ENCODE results near the gene UBAP2.
A peak's percentile ranks its signal among the peaks of the same experiment; 100 is the strongest.

The UBAP2 gene, protein sequence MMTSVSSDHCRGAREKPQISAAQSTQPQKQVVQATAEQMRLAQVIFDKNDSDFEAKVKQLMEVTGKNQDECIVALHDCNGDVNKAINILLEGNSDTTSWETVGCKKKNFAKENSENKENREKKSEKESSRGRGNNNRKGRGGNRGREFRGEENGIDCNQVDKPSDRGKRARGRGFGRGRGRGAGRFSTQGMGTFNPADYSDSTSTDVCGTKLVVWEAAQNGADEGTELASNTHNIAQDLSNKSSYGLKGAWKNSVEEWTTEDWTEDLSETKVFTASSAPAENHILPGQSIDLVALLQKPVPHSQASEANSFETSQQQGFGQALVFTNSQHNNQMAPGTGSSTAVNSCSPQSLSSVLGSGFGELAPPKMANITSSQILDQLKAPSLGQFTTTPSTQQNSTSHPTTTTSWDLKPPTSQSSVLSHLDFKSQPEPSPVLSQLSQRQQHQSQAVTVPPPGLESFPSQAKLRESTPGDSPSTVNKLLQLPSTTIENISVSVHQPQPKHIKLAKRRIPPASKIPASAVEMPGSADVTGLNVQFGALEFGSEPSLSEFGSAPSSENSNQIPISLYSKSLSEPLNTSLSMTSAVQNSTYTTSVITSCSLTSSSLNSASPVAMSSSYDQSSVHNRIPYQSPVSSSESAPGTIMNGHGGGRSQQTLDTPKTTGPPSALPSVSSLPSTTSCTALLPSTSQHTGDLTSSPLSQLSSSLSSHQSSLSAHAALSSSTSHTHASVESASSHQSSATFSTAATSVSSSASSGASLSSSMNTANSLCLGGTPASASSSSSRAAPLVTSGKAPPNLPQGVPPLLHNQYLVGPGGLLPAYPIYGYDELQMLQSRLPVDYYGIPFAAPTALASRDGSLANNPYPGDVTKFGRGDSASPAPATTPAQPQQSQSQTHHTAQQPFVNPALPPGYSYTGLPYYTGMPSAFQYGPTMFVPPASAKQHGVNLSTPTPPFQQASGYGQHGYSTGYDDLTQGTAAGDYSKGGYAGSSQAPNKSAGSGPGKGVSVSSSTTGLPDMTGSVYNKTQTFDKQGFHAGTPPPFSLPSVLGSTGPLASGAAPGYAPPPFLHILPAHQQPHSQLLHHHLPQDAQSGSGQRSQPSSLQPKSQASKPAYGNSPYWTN

DNA sequence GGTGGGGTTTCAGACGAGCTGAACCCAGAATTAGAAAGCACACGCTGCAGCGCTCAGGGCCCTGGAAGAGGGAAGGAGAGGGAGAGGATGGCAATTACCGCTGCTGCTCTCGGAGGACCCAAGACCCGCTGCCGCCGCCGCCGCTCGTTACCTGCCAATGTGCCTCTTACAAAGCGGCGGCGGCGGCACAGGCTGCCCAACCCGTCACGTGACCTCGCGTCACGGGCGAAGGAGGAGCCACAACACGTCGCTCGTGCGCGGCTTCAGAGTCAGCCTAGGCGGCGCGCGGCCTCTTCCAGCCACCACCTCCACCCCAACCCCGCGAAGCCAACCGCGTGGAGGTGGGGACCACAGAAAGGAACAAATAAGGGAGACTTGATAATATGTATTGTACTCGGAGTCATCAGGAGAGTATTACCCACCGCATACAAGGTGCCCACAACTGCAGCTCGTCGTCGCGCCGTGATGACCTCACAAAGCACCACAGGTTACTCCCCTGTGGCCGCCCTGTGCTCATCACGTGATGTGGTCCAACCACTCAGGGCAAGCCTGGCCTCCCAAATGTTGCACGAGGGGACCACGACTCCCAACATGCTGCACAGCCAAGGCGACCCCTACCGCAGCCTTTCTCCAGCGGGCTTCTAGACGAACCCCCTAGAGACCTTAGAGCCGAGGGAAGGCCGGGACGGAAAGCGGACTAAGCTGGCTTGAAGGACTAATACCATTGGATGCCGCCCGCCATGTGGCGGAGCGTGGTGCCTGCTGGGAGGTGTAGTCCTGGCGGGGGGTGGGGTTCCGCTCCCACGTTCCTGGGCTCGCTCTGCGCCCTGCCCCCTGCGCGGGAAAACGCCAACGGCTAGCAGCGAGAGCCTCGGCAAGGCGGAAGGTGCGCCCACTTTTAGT lies at the start of gene UBAP2:
TSS of gene UBAP2 (minus strand) at position 161 of the 903 bp plus-strand sequence. CDS start 31,739 bp downstream, outside the sequence.
- DNase-seq = peak; percentile 95

DNA sequence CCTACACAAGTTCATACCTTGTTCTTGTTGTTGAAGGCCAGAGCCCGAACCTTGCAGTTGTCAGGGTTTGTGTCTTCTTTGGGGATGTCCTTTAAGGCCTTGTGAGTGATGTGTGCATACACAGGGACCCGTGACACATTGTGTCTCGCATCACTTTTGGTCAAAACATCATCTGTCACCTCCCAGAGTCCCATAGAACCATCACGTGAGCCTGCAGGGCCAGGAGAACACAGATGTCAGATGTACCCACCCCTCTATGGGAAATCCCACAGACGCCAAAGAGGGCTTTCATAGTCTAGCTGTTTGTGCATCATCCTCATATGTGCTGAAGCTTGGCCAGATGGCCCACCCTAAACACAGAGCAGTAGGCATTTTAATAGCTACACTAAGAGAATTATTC lies 49.6 kb upstream of the UBAP2 start:
- DNase-seq = no peak

DNA sequence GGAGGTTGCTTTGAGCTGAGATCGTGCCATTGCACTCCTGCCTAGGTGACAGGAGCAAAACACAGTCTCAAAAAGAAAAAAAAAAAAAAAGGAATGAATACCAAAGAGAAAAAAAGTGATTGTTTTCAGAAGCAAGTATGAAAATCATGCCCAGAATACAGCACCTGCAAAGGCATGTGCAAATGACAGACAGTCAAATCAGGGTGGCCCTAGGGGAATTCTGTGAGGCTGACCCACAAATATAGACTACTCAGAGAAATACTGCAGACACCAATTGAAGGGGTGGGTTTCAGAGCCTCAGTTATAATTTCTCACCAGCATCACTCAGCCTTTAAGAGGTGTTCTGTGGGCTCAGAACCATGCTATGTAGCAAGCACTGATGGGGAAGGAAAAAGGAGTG lies 49.2 kb upstream of the UBAP2 start:
- no peak for DNase-seq

DNA sequence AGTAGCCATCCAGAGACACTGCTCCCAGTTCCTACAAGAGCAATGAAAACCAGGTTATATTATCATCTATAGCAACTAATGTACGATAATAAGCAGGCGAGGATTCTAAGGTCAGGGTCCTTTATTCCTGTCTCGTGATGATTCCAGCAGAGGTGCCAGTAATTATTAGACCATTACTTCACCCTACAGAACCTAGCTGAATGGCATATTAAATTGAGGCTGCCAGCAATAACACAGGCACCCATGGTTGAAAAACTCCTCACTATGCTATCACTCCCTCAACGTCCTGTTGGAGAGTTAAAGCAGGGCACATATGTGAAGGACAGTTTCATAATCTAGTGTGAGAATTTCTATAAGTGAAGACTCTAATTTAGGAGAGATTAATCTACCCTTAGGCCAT lies 48.1 kb upstream of the UBAP2 start:
- no peak for DNase-seq

DNA sequence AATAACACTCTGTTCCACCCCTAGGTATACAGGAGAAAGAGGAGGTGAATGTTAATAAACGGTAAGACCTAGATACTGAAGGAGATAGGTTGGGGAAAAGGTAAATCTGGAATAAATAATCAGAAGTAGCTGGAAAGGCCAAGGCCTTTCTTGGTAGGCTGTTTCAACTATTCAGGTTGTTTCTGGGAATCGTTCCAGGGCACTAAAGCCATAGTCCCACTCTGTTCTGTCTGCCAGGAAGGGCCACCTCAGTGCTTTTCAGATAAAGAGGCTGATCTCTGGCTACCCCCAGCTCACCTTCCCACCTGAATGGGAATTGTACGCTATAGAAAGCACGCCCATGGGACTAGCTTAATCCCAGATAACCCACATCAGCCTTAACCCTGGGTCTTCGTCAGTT lies 44.9 kb upstream of the UBAP2 start:
- DNase-seq = no peak

DNA sequence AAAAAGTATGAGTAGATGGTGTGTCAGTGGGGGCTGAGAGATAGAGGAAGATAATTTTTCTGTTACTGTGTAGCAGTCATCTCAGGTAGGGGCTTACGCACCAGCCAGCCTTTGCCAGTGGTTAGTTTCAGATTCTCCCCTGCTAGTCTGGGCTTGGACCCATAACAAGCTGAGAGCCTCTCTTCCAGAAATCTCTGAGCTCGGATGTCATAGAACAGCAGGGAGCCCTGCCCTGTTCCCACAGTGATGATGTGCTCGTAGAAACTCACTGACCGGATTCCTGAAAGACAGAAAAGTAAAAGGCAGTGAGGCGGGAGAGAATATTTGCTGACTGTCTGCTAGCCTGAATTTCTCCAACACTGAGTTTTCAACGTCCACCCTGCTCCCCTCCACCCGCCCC lies 40.6 kb upstream of the UBAP2 start:
- no peak for DNase-seq

DNA sequence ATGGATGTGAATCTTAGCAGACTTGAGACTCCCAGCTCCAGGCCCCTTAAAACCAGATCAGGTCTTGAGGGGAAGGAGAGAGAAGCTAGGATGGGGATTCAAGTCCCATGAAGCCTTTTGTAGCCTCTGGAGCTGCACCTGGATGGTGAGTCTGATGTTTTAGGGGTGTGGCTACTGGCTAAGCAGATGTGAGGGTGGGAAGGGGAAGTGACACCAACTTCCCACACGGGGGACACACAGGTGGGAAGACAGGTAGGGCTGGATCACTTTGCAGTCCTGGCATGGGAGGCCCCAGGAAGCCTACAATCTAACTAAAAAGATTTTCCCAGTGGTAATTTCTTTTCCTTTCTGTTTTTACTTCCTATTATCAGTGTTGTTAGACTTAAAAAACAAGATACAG lies 38.7 kb upstream of the UBAP2 start:
- DNase-seq = no peak

DNA sequence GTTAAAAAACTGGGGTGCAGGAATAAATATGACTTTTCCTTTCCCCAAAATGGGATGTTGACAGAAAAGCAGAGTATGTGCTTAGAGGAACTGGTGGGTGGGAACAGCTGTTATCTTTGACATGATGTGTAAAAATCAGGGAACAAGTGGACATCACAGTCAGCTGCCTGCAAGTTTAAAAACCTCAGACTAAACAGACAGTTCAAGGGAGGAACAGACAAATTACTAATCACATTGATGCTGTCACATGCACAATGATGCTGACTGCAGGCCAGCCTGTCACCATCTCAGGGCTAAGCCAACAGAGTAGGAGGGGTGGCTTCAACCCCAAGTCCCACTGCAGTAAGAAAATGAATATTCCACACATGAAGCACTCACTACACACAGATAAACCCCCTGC lies 38.2 kb upstream of the UBAP2 start:
- no peak for DNase-seq

DNA sequence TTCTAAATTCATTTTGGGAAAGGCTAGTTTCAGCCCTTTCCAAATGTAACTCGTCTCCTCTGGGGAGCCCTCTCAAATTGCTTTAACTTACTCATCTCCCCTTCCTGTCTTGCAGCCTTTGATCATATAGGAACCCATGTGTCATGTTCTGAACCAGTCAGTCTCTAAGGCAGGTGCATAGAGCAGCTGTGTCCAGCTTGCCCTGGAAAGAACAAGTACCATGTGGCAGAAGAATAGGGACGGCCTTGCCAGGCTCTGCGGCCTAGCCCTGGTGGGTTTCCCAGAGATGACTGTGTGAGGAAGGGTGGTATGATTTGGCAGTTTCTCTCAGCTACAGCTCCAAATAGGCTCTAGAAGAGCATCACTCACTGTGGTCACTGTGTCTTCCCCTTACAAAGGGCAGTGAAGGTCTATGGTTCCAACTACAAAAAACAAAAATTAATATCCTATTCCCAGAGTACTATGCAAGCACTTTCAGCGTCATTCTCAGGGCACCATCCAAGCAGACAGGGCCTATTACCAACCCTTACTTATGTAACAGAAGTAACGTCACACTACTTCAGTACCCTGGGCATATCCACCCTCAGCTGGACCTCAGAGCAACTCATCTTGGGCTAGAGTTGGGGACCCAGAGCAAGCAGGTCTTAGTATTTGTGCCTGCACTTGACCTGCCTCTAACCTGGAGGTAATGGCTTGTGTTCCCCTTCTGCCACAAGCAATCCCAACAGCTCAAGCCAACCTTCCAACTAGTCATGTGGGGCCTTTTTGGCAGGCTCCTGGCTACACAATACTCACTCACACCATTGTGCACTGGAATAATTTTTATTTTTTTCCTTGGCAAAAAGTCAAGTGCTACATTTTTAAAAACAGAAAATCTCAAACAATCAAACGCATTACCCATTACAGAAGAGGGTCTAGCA lies 37.2 kb upstream of the UBAP2 start:
- DNase-seq = no peak

DNA sequence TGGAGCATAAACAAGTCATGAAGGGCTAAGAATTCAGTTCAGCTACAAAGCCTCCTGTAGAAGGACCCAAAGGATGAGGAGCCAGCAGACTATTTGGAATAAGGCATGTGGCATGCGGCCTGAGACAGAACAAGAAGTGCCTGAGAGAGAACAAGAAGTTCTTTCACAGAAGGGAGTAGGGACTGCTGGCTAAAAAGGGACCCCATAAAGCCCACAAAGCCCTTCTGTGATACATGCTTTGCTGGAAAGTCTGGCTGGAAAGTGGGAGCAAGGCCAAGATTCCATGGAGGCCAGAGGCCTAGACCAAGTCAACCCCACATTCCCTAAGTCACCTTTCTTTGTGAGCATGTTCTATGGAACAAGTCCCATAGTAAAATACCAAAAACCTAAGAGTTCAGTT lies 35.9 kb upstream of the UBAP2 start:
- no peak for DNase-seq

DNA sequence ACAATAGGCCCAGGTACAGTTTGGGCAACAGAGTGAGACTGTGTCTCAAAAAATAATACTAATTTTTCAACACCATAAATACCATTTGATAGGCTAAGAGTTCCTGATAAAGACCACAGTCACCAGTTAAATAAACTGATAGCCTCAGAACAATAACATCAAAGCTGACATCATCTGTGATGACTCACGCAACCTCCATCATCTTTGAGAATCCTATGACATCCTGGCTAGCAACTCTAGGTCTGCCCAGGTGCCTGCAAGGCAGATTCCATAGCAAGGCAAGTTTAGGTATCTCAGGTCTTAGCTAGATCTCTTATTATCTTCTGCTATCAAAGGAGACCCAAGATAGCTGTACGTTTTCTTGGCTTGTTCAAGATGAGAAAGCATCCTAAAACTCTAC lies 30.5 kb upstream of the UBAP2 start:
- DNase-seq = no peak

DNA sequence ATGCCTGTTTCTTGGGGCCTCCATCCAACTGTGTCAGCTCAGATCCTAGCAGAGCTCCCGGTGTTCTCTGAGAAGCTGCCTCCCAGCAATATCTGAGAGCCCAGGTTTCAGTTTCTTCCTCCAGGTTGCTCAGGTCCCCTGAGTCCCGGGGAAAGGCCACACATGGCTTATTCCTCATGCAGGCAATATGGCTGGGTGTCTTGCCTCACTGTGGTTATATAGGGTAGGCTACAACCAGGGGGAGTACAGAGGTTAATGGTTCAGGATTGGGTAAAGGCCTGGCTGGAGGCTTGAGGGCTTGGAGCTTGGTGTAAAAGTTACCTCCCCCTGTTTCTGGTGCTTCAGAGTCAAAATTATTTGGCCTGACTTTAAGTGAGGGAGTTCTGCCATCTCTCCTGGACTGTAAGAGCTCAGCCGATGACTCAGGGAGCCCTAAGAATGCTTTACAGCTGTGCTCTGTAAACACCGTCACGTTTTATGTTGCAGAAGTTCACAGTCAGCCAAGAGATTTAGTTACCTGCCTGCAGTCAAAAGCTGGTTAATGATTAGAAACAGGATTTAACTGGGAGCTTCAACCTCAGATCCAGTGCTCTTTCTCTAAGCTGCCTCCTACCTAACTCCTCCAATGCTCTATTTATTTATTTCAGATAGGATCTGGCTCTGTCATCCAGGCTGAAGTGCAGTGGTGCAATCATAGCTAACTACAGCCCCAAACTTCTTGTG lies 24.3 kb upstream of the UBAP2 start:
- no peak for DNase-seq

DNA sequence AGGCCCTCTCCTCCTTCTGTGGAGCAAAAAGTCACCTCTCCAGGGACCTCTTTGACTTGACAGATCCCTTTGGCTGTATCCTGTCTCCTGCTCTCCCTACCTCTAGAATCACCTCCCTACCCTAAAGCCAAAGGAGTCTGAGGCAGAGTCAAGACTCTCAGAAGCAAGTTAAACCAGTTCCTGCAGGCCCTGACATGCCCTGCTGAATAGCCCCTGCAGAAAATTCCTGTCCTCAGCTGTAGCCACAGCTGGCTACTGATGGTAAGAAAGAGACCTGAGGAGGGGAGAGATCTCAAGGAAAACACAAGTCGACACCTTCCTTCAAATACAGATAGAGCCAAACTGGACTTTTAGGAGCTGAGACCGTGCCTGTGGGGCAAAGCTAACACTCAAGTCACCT lies 23.7 kb upstream of the UBAP2 start:
- no peak for DNase-seq

DNA sequence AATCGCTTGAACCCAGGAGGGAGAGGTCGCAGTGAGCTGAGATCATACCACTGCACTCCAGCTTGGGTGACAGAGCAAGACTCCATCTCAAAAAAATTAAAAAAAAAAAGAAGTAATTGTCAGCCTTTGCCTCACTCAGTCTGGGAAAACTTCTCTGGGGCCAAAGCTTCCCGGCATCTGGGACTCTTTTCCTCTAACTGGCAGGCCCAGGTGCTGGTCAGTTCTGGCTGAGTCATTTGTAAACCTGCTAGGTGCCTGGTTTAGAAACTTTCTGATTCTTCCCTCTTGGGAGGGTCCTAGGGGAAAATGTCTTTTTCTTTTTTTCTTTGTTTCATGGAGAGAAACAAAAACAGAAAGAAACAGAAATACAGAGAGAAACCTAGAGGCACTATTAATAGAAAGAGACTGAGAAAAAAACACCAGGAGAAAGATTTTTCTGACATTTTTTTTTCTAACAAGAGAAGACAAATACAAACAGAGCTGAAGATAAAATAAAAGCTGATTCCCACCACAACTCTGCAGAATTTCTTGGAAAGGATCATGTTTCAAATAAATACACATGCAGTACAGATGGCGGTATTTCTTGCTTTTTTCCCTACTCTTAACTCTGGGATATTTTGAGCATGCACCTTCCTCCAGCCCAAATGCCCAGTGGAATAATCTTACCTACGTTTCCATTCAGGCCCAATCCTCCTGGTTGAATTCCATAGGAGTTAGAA lies 22.1 kb upstream of the UBAP2 start:
- DNase-seq = no peak

DNA sequence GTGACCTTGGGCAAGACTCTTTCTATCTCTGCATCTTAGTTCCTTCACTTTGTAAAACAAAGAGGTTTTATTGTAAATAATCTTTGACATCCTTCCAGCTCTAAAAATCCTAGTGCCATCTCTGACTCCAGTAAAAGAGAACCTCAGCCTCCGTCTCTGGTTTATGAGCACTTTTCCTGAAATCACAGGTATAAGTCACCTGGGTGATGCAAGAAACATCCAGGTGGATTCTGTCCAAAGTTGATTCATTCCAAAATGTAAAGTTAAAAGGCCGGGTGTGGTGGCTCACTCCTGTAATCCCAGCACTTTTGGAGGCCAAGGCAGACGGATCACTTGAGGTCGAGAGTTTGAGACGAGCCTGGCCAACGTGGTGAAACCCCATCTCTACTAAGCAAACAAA lies 21.1 kb upstream of the UBAP2 start:
- no peak for DNase-seq

DNA sequence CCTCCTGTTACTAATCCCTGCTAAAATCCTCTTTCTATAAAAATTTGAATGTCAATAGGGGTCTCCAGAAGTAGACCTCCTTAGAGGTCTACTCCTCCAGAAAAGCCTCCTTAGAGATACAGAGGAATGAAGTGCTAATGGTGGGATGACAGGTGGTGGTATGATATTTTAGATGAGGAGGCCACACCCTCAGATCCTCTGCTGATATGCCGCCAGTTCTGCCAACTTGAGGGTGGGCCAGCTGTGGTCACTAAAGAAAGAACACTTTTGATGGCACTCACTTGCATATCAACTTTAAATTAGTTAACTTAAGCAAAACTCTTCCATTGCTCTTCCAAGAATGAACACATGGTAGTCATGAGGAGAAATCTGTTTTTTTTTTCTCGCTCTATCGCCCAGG lies 16.9 kb upstream of the UBAP2 start:
- no peak for DNase-seq

DNA sequence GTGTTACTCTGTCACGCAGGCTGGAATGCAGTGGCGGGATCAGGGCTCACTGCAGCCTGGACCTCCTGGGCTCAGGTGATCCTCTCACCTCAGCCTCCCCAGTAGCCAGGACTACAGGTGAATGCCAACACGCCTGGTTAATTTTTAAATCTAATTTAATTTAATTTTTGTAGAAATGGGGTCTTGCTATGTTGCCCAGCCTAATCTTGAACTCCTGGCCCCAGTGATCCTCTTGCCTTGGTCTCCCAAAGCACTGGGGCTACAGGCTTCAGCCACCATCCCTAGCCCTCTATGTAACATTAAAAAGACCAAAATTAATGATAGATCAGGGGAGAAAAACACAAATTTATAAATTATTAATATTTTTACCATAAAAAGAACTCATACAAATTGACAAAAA lies 11.3 kb upstream of the UBAP2 start:
- no peak for DNase-seq

DNA sequence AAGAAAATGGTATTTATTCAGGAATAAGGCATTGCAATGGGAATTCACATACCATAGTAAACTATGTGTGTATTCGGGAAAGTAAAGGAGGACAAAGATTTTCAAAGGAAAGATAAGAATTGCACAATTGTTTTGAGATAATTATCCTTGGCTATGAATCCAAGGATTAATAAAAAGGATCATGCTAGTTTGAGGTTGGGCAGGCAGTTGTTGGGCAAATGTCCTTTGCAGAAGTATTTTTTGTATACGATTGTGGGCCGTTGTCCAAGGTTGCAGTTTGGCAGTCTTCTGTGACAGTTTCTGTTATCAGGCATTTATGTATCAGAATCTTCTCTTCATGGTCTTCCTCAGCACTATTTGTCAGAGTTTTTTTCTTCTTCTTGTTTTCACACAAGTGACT lies 10.6 kb upstream of the UBAP2 start:
- no peak for DNase-seq

DNA sequence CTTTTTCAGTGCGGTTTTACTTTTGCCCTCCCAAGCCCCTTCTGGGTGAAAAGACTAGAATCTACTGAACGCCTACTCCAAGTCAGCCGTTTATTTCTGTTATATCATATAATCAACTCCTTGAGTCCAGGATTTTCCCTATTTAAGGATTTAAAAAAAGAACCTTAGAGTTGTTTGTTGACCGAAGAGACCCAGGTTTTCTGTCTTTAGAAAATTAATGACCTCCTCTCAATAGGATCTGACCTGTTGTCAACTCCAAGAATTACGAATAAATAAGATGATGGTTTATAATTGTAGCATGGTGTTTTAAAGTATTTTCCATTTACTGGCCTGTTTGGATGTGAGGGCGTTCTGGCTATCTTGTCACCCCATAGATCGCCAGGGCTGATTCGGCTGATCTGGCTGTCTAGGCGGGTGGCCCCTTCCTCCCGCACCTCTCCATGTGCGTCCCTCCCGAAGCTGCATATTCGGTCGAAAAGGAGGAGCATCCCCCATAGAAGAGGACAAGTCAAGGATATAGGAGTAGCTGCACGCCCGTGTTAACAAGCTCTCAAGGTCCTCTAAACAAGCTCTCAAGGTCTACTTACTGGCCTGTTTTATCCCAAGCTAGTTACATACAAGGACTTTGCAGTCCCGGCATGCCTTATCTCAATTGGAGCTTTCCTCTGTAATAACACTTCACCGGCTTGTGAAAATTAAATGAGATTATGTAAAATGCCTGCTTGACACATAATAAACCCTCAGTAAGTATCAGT lies 1.1 kb upstream of the UBAP2 start:
- no peak for DNase-seq

All from NCI-H2107 (cell line).